Panc1 (cell line): ENCODE data around the gene SEMA7A. TPM values are rescaled to one million over a fixed set of nuclear protein-coding genes. Genes with fewer than 3 reads are reported as not detected.
A peak's percentile ranks its signal among the peaks of the same experiment; 100 is the strongest.

Experiments used
- ATAC-seq: fragments of 200-7000 bp; cut with Tn5 transposase; 2 replicates; pipeline ENCODE4 v1.9.1; 2020; ENCODE audit warnings: mild to moderate bottlenecking, moderate library complexity
- BruUV-seq: library from RNA; stranded (reverse); fragments of 400-500 nt; replicated peaks from 2 replicates; lab custom pipeline; 2021; lab: Mats Ljungman, UMichigan
- CTCF ChIA-PET: fragments of 300-600 bp; sonication (Branson Sonifier 250); formaldehyde crosslinking; loops from one replicate; lab custom pipeline; 2022; ENCODE audit warnings: antibody characterized with exemption; lab: Charles Lee
- POLR2A ChIA-PET: fragments of 300-600 bp; sonication (Branson Sonifier 250); formaldehyde crosslinking; loops from one replicate; lab custom pipeline; 2022; ENCODE audit warnings: antibody characterized with exemption; lab: Charles Lee
- DNase-seq: peaks from one replicate; pipeline ENCODE4 v3.0.0-alpha.2; 2010; ENCODE audit warnings: low read depth, low spot score
- H3K27ac ChIP-seq: 2 replicates; pipeline ENCODE4 v1.5.1; 2011; ENCODE audit warnings: mild to moderate bottlenecking, low read length, inconsistent platforms
- H3K27me3 ChIP-seq: fragments of 200-500 bp; sonication (Bioruptor generic); 2 replicates; pipeline ENCODE4 v1.6.0; 2014; ENCODE audit warnings: low read length, inconsistent platforms; ENCODE audit not compliant: control insufficient read depth, insufficient read depth
- H3K36me3 ChIP-seq: fragments of 200-500 bp; sonication (Bioruptor generic); 2 replicates; pipeline ENCODE4 v1.5.1; 2014; ENCODE audit warnings: inconsistent platforms, mild to moderate bottlenecking, low read length, moderate library complexity; ENCODE audit not compliant: control insufficient read depth, insufficient read depth
- H3K4me1 ChIP-seq: 2 replicates; pipeline ENCODE4 v1.5.1; 2011; ENCODE audit warnings: inconsistent platforms, mild to moderate bottlenecking, low read length, moderate library complexity; ENCODE audit not compliant: control insufficient read depth, insufficient read depth
- H3K4me3 ChIP-seq, 2 experiments: 2 replicates each; pipeline ENCODE4 v1.5.1; 2011 to 2012; ENCODE audit warnings: low read depth in 2 of 2, low read length in 2 of 2, mild to moderate bottlenecking in 2 of 2, inconsistent platforms in 1 of 2, moderate library complexity in 1 of 2
- H3K9me3 ChIP-seq: fragments of 200-500 bp; sonication (Bioruptor generic); 2 replicates; pipeline ENCODE4 v1.5.1; 2014; ENCODE audit warnings: low read depth, mild to moderate bottlenecking, inconsistent platforms, low read length, moderate library complexity; ENCODE audit not compliant: control insufficient read depth, insufficient read depth
- CTCF ChIP-seq: fragments of 450-650 bp; IDR thresholded peaks from 2 replicates; pipeline ENCODE4 v1.5.1; 2017; ENCODE audit warnings: mild to moderate bottlenecking
- POLR2AphosphoS5 ChIP-seq: IDR thresholded peaks from 2 replicates; pipeline ENCODE4 v1.6.1; 2012; ENCODE audit warnings: mild to moderate bottlenecking, low read depth, low read length, moderate library complexity
- SIN3A ChIP-seq: IDR thresholded peaks from 2 replicates; pipeline ENCODE4 v1.6.1; 2012; ENCODE audit warnings: low read depth, mild to moderate bottlenecking, low read length, moderate library complexity, borderline replicate concordance; ENCODE audit not compliant: insufficient read depth
- TCF7L2 ChIP-seq: IDR thresholded peaks from 2 replicates; pipeline ENCODE4 v1.6.1; 2011; ENCODE audit warnings: mild to moderate bottlenecking, low read depth, low read length, inconsistent platforms
- in situ Hi-C: cut with HindIII; loops from 2 replicates; pipeline ENCODE4 v1.10.0; 2016; ENCODE audit warnings: low sequenced_read_pairs, low pct_unique_long_range_greater_than_20kb
- intact Hi-C: fragments of 100-400 bp; cut with micrococcal nuclease; formaldehyde crosslinking; loops from one replicate; pipeline ENCODE4 v1.10.0; 2022; ENCODE audit not compliant: unreplicated experiment
- total RNA-seq: library from RNA; stranded (reverse); gene quantifications from one replicate; pipeline ENCODE4 v1.2.1, GENCODE V29; 2021; ENCODE audit not compliant: unreplicated experiment
- TF ChIP-seq, protein P1 (sequence below), 2 experiments: IDR thresholded peaks; 2 replicates each; pipeline ENCODE4 v1.6.1; 2011 to 2012; ENCODE audit warnings: low read depth in 2 of 2, control low read depth in 1 of 2, low read length in 1 of 2, mild to moderate bottlenecking in 1 of 2, moderate library complexity in 1 of 2; ENCODE audit not compliant: insufficient read depth in 1 of 2

SEMA7A gene
- total RNA-seq, 1 experiment from 2014 or later, result 11.2 TPM

GRCh38 chr15:74429781-74430400 is 3.9 kb downstream of the SEMA7A start:
- CTCF ChIA-PET, result interaction anchor here (0.6 to 0.8 kb wide), 2 partner anchors 8 to 107 kb away, joined by 3 read pairs; no protein-coding TSS in a partner anchor
- in situ Hi-C loops, result no loop called here
- no TSS peak for BruUV-seq

GRCh38 chr15:74428970-74429780 is 4.6 kb downstream of the SEMA7A start:
- no TSS peak for BruUV-seq
- in situ Hi-C loops, result no loop called here
- ChIA-PET CTCF (interaction anchor here (0.6 to 0.8 kb wide), 2 partner anchors 9 to 371 kb away, joined by 3 to 15 read pairs; no protein-coding TSS in a partner anchor), POLR2A (no interaction called here)
- ATAC-seq, result no peak
- Histone ChIP-seq H3K36me3 (no peaks in the 10 kb centered on the region), H3K4me1 (peaks cover 56% of the 10 kb centered on the region), H3K27ac (0 out of 2 replicates have a peak overlapping the region, but pooled peaks have one; percentile 49), H3K4me3 (no peak overlapping the region), H3K27me3 (no peaks in the 10 kb centered on the region), H3K9me3 (no peaks in the 10 kb centered on the region)
- intact Hi-C loops, result no loop called here
- TF ChIP-seq, protein P1, sequence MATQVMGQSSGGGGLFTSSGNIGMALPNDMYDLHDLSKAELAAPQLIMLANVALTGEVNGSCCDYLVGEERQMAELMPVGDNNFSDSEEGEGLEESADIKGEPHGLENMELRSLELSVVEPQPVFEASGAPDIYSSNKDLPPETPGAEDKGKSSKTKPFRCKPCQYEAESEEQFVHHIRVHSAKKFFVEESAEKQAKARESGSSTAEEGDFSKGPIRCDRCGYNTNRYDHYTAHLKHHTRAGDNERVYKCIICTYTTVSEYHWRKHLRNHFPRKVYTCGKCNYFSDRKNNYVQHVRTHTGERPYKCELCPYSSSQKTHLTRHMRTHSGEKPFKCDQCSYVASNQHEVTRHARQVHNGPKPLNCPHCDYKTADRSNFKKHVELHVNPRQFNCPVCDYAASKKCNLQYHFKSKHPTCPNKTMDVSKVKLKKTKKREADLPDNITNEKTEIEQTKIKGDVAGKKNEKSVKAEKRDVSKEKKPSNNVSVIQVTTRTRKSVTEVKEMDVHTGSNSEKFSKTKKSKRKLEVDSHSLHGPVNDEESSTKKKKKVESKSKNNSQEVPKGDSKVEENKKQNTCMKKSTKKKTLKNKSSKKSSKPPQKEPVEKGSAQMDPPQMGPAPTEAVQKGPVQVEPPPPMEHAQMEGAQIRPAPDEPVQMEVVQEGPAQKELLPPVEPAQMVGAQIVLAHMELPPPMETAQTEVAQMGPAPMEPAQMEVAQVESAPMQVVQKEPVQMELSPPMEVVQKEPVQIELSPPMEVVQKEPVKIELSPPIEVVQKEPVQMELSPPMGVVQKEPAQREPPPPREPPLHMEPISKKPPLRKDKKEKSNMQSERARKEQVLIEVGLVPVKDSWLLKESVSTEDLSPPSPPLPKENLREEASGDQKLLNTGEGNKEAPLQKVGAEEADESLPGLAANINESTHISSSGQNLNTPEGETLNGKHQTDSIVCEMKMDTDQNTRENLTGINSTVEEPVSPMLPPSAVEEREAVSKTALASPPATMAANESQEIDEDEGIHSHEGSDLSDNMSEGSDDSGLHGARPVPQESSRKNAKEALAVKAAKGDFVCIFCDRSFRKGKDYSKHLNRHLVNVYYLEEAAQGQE (IDR thresholded peaks at IDR 0.05; ENCODE audit: insufficient read depth in 1 of 2, low read depth in 2 of 2, low read length in 1 of 2), result no peak
- TF ChIP-seq CTCF (no peak), POLR2AphosphoS5 (no peak), SIN3A (no peak), TCF7L2 (no peak)
- no peak for DNase-seq

More at GRCh38 chr15:74429781-74430400, 3.9 kb downstream of the SEMA7A start:
- no peak overlapping the region for H3K27ac ChIP-seq
- intact Hi-C loops, result no loop called here
- no peaks in the 10 kb centered on the region for H3K9me3 ChIP-seq
- POLR2A ChIA-PET, result no interaction called here
- ATAC-seq (no peak), DNase-seq (no peak)
- H3K27me3 ChIP-seq, result no peaks in the 10 kb centered on the region
- TF ChIP-seq, protein P1 (IDR thresholded peaks at IDR 0.05; ENCODE audit: insufficient read depth in 1 of 2, low read depth in 2 of 2, low read length in 1 of 2), result no peak
- no peak for TF ChIP-seq POLR2AphosphoS5
- TF ChIP-seq CTCF, result no peak
- no peak for TF ChIP-seq TCF7L2
- no peak overlapping the region for H3K4me3 ChIP-seq
- peaks cover 58% of the 10 kb centered on the region for H3K4me1 ChIP-seq
- H3K36me3 ChIP-seq, result no peaks in the 10 kb centered on the region
